ENCODE results near the gene RAP1GDS1.
"Not testable (repeated sequence)": the region's sequence is repeated elsewhere in the genome, so short reads cannot be mapped to it uniquely, and the experiment has no call there.

RAP1GDS1 gene

DNA sequence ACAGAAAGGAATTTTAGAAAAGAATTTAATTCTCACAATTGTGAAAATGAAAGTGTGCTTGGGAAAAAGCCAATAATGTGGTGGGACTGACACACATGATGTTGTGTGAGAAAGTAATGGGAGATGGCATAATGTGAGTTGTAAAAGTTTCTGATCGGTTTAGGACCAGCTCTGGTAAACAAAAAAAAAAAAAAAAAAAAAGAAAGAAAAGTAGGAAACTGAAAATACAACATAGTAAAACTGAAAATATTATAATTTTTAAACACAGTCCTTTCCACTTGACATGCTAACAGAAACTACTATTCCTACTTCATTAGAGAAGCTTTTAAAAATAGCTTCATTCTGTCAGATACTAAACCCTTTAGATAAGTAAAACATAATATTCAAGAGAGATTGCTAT is 28.2 kb downstream of the RAP1GDS1 start:
- DNase-seq: no peak

DNA sequence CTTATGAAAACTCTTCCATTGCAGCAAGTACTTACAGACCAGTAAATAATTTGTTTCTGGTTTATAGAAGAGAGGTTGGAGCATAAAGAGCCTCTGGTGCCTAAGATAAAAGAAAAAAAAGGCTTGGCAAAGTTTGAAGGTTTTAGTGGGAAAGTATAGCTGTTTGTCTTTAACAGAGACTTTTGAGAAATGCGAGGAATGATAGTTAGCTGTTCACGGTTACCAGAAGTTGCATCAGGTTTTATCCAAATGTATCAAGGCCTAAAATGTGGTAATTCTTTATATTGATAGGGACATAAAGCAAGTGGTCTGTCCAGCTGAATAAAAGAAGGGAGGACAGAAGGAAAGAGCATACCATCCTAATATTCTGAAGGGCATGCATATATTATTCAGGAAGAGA is 29.3 kb downstream of the RAP1GDS1 start:
- DNase-seq: no peak

DNA sequence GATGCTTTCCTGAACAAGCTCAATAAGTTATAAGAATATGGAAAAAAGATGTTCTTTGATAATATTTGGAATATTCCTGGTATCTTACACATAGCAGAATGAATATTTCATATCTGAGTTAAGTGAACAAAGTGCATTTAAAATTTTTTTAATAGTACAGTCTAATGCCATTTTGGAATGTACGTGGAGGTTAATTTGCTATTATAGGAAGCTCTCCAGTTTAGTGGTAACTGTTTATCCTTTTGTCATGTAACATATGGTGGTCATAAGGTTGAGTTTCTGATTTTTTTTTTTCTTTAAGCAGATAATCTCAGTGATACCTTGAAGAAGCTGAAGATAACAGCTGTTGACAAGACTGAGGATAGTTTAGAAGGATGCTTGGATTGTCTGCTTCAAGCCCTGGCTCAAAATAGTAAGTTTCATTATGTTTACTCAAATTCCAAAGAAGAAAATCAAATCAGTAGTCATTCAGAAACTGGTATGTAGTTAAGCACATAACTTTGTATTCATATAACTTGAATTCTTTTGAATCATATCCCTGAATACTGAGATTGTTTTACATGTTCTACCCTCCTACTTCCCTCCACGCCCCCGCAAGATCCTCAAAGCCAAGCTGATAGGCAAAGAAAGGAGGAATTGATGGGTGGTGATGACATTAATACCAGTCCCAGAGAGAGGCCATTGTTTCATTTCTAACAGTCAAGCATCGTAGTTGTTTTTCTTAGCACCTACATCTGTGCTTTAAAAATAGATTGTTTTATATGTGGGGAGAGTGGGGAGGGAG is 32.1 kb downstream of the RAP1GDS1 start:
- no peak for DNase-seq

DNA sequence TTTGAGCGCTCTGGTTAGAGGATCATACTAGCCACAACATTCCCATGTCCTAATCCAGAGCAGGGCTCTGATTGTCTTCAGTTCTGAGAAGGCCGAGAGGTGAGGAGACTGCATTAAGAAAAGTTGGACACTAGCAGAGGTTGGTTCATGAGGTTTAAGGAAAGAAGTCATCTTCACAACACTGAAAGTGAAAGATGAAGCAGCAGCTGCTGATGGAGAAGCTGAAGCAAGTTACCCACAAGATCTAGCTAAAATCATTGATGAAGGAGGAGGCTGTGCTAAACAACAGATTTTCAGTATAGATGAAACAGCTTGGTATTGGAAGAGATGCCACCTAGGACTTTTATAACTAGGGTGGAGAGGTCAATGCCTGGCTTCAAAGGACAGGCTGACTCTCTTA is 36.8 kb downstream of the RAP1GDS1 start:
- no peak for DNase-seq

DNA sequence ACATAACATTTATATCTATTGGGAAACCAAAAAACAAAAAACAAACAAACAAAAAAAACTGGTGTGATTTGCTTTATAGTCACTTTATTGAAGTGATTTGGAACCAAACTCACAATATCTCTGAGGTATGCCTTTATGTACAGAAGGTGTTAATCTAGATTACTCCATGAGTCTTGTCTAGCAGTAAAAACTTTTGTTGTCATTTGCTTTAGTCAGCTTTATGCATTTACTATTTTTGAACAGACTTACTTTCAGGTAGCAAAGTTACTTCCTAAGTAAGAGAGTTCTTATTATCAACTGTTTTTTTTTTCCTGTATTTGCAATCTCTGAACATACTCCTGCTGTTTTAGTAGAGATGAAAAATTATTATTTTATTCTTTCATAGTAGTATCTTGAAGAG is 39.5 kb downstream of the RAP1GDS1 start:
- no peak for DNase-seq

DNA sequence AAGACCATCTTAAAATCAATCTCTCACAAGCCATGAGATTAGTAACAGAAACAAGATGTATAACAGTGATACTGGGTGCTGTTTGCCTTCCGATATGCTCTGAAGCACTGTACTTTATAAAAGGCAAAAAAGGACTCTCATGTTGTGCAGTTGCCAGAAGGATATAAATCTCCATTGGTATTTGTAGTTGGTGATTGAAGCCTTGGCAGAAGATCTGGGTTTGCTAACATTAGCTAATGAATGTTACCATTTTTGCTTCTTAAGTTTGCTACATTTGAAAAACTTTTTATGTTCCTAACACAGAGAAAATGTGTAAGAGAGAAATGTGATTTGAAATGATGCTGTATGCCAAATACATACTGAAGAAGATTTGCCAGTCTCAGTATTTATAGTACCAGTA is 44.4 kb downstream of the RAP1GDS1 start:
- DNase-seq: no peak

DNA sequence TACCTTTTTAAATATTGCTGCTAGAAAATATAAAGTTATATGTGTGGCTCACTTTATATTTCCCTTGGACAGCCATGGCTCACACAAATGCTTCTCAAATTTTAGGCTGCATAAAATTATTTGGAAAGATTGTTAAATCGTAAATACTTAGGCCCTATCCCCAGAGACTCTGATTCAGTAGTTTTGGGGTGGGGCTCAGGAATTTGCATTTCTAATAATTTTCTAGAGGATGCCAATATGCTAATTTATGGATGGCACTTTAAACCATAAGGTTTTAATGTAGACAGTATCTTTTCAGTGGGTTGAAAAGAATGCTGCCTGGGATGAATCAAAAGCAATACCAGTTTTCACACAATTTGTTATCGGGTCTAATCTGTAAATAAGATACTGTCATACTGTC is 49.7 kb downstream of the RAP1GDS1 start:
- DNase-seq: no peak

DNA sequence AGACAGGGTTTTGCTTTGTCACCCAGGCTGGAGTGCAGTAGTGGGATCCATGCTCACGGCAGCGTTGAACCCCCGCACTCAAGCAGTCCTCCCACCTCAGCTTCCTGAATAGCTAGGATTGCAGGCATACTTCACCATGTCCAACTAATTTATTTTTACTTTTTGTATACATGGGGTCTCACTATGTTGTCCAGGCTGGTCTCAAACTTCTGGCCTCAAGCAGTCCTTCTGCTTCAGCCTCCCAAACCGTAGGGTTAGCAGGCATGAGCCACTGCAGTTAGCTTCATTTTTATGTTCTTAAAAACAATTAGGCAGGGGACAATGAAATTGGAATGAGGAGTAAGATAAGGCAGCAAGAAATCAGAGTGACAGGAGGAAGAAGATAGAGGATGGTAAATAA is 50.5 kb downstream of the RAP1GDS1 start:
- no peak for DNase-seq

DNA sequence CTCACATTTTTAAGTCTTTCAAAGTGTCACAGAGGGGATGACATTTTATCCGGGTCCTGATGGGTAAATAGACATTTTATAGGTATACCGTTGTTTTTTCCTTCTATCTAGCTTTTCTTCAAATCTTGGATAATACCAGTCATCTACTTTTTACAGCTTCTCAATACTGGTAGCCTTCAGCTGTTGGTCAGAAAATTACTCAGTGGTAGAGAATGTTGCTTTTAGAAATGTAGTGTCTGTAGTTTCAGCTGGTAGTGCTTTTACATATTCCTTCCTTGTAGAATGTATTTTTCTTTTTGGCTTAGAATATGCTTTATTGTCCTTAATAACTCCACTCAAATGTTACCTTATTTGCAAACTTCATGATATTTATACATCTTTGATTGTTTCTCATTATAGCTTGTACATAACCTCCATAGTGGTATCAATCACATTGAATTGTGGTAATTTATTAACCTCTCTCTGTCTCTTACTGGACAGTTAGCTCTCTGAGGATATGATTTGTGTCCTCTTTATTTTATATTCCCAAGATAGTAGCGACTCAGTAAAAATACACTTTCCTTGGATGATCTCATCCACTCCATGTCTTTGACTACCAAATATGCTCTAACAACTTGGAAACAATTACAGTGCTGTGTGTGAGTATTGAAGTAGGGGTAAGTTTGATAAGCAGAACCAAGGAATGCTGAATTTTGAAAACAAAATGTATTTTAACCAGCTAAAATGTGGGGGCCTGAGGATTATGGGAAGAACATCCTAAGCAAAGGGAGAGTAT is 53.8 kb downstream of the RAP1GDS1 start:
- no peak for DNase-seq

DNA sequence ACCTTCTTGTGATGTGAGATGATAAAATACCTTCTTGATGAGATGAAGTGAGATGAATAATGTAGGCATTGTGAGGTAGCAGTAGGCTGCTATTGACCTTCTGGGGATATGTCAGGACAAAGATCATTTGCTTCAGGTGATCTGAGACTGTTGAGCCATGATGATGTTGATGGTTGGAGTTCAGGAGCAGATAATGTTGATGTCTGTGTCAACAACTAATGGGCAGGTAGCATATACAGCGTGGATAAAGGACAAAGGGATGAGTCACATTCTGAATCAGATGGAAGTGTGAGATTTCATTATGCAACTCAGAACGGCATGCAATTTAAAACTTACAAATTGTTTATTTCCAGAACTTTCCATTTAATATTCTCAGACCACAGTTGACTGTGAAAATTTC is 57.3 kb downstream of the RAP1GDS1 start:
- no peak for DNase-seq

DNA sequence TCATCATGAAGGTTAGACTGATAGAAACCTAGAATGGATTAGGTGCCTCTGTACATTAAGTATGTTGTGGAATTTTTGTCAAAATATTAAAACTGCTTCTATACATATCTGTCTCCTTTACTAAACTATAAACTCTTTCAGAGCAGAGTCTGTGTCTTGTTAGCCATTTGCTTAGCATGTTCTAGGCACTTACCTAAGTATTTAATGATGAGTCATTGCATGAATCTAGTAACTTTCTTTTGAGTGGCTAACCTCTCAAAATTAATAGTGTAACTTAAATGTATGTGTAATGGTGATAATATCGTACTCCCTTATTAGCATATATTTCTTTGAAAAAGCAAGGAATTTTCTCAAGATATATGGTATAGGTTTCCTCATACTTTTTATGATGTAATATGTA is 57.8 kb downstream of the RAP1GDS1 start:
- no peak for DNase-seq

DNA sequence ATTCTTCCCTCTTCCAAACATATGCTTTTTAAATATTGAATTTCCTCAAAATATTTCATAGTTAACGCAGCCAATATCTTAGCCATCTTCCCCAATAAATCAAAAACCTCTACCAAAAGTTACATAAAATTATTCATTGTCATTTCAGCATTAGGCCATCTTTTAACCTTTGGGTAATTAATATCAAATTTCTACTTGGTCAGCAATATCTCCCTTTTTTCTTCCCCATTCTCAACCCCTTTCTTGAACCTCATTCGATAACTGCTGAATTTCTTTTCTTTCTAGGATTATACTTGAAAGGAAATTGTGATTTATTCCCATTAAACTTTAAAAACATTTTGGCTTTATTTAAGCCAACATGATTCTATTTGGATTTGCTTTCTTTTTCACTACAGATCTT is 65.0 kb downstream of the RAP1GDS1 start:
- no peak for DNase-seq

DNA sequence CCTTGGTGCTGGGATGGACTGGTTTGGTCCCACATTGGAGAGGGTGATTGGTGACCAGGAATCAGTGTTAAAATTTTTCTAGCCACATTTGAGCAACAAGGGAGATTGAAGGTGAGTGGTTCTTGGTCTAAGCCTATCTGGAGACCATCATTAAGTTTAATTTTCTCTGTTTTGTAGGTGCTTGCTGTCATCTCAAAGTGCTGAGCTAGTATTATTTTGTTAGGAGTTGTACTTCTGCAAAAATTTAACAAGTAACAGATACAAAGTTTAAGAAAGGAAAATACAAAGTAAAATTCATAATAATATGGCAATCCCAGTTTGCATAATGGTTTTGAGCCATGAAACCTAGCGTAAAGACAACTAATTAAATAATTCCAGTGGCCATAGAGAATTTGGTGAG is 66.5 kb downstream of the RAP1GDS1 start:
- no peak for DNase-seq

DNA sequence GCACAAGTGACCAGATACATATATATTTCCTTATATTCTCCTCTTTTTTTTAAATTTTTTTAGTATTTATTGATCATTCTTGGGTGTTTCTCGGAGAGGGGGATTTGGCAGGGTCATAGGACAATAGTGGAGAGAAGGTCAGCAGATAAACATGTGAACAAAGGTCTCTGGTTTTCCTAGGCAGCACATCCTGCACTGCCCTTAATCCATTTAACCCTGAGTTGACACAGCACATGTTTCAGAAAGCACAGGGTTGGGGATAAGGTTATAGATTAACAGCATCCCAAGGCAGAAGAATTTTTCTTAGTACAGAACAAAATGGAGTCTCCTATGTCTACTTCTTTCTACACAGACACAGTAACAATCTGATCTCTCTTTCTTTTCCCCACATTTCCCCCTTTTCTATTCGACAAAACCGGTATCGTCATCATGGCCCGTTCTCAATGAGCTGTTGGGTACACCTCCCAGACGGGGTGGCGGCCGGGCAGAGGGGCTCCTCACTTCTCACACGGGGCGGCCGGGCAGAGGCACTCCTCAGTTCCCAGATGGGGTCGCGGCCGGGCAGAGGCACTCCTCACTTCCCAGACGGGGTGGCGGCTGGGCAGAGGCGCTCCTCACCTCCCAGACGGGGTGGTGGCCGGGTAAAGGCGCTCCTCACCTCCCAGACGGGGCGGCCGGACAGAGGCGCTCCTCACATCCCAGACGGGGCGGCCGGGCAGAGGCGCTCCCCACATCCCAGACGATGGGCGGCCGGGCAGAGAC is 68.9 kb downstream of the RAP1GDS1 start:
- not testable (repeated sequence) for DNase-seq

DNA sequence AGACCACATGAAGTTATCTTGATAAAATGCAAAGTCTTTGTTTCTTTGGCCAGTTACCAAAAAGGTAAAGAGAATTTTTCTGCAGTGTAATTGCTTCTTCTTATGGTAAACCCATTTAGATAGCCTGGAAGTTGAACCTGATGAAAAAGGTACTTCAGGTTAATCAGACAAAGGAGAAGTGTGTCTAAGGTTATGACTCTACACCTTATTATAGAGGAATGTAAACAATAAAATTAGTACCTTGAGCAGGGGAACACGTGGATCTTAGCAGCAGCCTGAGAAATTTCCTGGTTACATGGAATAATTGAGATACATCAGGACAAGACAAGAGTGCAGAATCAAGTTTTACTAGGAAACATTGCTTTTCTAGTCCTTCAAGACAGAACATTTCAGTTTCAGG is 70.8 kb downstream of the RAP1GDS1 start:
- no peak for DNase-seq

DNA sequence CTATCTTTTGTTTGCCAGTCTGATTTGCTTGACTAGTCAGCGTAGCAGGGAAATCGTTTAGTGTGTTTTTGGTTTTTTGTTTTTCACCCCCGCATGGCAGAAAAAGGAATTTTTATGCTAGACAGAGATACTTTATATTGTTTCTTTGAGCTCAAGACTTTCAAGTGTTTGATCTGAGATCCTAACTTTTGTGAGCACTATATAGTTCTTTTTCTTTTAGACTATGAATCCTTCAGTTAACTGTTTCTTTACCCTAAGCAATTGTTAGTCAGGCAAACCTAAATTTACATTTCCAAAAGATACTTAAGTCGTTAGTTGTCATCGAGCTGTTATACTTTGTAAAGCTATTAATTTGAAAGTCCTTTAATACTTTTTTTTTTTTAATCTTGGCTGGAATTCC is 73.3 kb downstream of the RAP1GDS1 start:
- no peak for DNase-seq

DNA sequence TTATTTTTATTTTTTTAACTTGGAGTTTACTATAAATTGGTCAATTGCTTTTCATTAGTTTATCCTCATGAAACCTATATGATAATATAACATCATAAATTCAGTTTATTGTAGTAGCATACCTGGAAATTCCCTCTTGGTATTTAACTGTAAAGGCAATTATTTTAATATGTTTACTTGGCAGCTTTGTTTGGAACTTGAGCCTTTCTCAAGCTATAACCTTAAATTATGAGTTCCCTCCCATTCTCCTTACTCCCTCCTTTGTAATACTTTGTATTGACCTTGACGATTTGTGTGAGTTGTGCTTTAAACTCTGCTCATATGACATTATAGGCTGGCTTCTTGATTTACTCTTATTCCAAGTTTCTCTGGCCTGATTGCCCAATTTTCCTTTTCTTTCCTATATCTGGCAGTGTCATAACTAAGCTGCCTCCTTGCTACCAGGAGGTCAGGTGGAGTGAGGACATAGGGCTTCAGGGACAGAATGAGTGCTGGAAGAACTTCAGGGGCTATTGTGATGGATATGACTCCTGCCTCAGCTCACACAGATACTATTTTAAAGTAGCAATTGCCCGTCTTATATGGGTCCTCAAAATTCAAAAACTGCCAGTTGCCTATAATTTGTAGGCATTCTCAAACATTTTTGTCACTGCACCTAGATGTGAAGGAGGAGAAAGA is 77.7 kb downstream of the RAP1GDS1 start:
- DNase-seq: no peak

DNA sequence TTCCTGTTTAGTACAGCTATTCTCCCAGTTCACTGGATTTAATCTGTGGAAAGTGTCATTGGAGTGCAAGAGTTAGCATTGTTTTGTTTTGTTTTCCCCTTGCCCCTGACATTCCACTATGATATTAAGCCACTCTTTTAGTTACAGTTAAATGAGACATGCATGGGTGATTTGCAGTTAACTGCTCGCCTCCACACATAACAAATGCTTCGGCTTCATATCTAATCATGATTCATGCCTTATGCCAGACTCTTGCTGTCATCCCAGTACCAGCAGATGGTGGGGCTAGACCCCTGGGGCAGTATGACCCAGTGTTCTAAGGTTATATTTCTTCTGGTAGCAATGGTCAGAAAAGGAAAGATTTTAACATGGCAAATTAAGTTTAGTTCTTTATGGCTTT is 80.1 kb downstream of the RAP1GDS1 start:
- DNase-seq: no peak

DNA sequence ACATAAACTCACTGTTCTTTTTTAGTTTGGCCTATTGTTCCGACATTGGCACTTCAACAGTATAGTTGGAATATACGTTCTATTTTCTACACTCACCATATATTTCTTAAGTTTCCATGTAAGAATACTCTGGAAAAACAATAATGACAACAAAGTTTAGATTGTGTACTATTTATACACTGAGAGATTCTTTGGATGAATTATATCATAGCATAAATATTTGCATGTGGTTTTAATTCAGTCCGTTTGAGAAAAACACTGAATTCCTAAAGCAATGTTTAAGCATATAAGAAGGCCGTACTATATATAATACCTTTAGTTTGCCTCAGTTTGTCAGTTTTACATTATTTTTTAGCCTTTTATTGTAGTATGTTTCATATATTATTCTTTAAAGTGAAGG is 82.4 kb downstream of the RAP1GDS1 start:
- DNase-seq: no peak

DNA sequence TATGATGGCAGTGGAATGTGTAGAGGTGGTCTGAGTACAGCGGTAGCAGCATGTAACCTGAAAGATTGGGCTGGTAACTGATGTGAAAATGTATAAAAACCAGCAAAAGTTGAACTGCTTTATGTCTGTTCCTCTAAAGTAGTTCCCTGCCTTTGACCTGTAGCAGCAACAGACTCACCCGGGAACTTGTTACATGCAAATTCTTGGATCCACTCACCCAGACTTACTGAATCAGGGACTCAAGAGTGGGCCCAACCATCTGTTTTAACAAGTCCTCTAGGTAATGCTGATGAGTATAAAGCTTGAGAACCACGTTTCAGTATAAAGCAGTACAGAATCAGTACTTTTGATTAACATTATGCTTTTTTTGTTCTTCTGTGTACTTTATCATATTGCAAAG is 84.7 kb downstream of the RAP1GDS1 start:
- DNase-seq: no peak

DNA sequence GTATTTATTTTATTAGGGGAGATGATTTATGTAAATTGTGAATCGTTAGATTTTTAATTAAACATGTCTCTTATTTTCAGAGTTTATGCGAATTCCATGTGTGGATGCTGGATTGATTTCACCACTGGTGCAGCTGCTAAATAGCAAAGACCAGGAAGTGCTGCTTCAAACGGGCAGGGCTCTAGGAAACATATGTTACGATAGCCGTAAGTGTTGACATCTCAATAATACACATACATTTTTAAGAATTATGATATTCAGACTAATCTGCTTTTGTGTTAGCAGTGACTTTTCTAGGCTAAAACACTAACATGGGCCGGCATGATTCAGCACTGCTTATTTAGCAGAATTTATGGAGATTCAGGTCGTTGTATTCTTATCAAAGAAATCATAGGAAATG is 91.2 kb downstream of the RAP1GDS1 start:
- DNase-seq: no peak

DNA sequence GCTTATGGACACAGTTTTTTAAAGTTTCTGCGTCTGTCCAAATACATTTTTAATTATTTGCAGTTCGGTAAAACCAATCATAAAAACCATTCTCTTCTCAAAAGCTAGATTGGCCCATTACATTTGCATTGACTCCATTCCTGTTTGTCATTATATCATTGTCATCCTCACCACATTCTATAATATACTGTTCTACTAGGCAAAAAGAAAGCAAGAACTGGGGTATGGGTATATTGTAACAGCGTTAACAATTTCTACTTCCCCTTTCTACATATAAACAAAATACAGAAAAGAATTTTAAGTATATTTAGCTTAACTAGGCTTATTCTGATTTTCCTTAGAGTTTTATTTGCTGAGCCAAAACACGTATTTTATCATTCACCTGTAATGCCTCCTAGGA is 91.8 kb downstream of the RAP1GDS1 start:
- no peak for DNase-seq

DNA sequence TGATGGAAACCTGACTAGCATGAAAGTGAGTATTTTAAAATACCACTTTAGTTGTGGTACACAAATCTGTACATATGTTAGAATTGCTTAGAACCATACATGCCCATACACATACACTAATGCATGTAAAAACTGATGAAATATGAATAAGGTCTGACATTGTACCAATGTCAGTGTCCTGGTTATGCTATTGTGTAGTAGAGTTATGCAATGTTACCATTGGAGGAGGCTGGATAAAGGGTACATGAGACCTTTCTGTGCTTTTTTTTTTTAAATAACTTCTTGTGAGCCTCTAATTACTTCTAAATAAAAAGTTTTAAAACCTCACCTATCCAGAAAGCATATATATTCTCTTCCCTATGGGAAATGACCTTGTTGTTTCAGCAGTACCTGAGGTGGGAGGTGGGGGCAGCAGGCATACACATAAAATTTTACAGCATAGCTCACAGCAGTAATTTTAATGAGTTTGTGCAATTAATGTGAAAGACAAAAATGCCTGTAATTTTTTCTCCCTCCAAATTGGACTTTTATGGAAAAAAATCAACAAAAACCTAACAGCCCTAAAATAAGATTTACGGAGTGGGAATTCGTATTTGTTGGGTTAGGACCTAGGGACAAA is 97.6 kb downstream of the RAP1GDS1 start:
- no peak for DNase-seq

Measured in CD4-positive, alpha-beta T cell treated with Interleukin-12 subunit alpha and Interleukin-12 subunit beta, for 1 hour (primary cell).